ENCODE results near the gene EBLN1. TPM values are rescaled to one million over a fixed set of nuclear protein-coding genes. Genes with fewer than 3 reads are reported as not detected.
A peak's percentile ranks its signal among the peaks of the same experiment; 100 is the strongest.

Gene EBLN1
- total and polyA plus RNA-seq, 2 donors from 2014 or later: not detected

DNA sequence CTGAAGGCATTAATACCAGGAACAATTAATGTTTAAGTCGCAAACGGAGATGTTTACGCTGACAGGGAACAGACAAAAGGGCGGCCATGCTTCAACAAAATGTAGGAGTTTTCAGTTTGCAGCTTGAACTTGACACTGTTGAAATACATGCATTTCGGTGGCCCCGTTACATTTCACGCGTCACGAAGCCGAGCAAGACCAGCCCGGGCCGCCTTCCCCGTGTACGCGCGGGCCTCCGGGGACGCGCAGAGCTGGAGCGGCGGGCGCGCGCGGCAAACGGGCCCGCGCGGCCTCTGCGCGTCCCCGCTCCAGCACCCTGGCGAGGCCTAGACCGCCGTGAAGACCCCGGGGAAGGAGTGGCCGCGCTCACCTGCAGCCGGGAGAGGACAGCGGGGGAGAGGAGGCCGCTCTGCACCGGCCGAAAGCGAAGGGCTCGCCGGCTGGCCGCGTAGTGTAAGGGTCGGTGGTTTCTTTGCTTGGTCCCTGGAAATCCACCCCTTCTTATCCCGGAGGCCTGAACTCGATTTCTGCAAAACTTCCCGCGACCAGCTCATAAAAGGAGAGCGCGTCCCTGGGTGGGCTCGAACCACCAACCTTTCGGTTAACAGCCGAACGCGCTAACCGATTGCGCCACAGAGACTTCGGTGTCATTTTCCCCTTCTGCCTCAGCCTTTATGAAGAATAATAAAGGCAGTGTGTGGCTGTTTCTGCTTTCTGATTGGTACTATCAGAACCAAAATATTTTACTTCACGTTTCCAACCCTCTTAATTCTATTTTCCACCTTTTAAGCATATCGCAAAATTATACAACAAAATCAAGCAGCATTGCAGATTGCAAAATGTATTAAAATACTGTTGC is 11.4 kb upstream of the EBLN1 start:
- Histone ChIP-seq H3K9ac (ENCODE audit: low read length in 3 of 3) (peak overlapping the region; percentile 67 to 93 (median 83)), H3K4me3 (ENCODE audit: low read length in 3 of 3) (peak overlapping the region; percentile 75 to 93 (median 89)), H3K9me3 (ENCODE audit: control insufficient read depth in 2 of 3, insufficient read depth in 1 of 3, low read length in 3 of 3) (no peaks in the 10 kb centered on the region), H3K27me3 (ENCODE audit: control insufficient read depth, insufficient read depth, low read length) (no peaks in the 10 kb centered on the region), H3K36me3 (ENCODE audit: control insufficient read depth in 2 of 3, insufficient read depth in 3 of 3, low read length in 3 of 3) (no peaks in the 10 kb centered on the region), H3K27ac (ENCODE audit: low read depth in 2 of 2, low read length in 2 of 2) (peak overlapping the region; percentile 80 to 85), H3K4me1 (ENCODE audit: control insufficient read depth in 2 of 3, insufficient read depth in 2 of 3, low read depth in 1 of 3, low read length in 3 of 3) (no peaks in the 10 kb centered on the region)
- peak; percentile 95 to 97 (median 96) for DNase-seq
- FAIRE-seq: peak; percentile 35
- TF ChIP-seq, protein P1, sequence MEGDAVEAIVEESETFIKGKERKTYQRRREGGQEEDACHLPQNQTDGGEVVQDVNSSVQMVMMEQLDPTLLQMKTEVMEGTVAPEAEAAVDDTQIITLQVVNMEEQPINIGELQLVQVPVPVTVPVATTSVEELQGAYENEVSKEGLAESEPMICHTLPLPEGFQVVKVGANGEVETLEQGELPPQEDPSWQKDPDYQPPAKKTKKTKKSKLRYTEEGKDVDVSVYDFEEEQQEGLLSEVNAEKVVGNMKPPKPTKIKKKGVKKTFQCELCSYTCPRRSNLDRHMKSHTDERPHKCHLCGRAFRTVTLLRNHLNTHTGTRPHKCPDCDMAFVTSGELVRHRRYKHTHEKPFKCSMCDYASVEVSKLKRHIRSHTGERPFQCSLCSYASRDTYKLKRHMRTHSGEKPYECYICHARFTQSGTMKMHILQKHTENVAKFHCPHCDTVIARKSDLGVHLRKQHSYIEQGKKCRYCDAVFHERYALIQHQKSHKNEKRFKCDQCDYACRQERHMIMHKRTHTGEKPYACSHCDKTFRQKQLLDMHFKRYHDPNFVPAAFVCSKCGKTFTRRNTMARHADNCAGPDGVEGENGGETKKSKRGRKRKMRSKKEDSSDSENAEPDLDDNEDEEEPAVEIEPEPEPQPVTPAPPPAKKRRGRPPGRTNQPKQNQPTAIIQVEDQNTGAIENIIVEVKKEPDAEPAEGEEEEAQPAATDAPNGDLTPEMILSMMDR (IDR thresholded peaks at IDR 0.05; ENCODE audit: borderline replicate concordance, extremely low read depth, insufficient read depth): no peak
- intact Hi-C loops (cut with DNase I): no loop called here

DNA sequence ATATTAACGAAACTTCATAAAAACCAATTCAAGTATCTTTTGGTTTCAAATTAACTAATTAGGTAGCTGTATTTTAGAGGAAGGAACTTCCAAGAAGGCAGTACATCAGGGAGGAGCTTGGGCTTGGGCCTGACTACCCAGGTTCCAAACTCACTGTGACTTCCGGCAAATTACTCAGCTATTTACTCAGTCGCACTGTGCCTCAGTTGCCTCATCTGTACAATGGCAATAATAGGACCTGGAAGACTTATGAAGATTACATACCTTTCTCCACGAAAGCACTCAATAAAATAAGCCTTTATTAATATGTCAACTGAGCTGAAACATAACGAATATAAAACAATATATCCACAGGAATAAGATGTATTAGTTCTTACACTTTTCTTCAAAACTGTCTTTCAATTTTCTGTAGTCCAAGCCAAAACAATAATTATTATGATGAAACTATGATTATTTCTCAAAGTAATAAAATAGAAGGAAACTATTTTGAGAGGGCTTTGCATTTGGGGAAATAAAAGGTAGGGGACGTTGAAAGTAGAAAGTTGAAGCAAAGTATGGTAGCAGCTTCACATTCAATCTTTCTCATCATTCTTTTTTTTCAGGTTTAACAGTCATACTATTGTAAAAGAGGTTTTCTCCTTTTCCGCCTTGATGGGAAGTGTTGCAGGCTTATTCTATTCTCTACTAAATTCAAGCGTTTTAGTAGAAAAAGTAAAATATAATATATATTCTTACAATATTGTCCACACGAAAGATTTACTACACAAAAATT is 10.5 kb upstream of the EBLN1 start:
- FAIRE-seq (no peak), DNase-seq (peak in 1 of 5 donors; percentile 13)
- TF ChIP-seq, protein P1 (IDR thresholded peaks at IDR 0.05; ENCODE audit: borderline replicate concordance, extremely low read depth, insufficient read depth): no peak
- Histone ChIP-seq H3K9ac (ENCODE audit: low read length in 3 of 3) (peak overlapping the region; percentile 41 to 91 (median 83)), H3K36me3 (ENCODE audit: control insufficient read depth in 2 of 3, insufficient read depth in 3 of 3, low read length in 3 of 3) (no peaks in the 10 kb centered on the region), H3K9me3 (ENCODE audit: control insufficient read depth in 2 of 3, insufficient read depth in 1 of 3, low read length in 3 of 3) (no peaks in the 10 kb centered on the region), H3K27ac (ENCODE audit: low read depth in 2 of 2, low read length in 2 of 2) (peak overlapping the region; percentile 80 to 85), H3K27me3 (ENCODE audit: control insufficient read depth, insufficient read depth, low read length) (no peaks in the 10 kb centered on the region), H3K4me3 (ENCODE audit: low read length in 3 of 3) (peak overlapping the region; percentile 75 to 93 (median 89)), H3K4me1 (ENCODE audit: control insufficient read depth in 2 of 3, insufficient read depth in 2 of 3, low read depth in 1 of 3, low read length in 3 of 3) (no peaks in the 10 kb centered on the region)
- intact Hi-C loops (cut with DNase I): no loop called here

DNA sequence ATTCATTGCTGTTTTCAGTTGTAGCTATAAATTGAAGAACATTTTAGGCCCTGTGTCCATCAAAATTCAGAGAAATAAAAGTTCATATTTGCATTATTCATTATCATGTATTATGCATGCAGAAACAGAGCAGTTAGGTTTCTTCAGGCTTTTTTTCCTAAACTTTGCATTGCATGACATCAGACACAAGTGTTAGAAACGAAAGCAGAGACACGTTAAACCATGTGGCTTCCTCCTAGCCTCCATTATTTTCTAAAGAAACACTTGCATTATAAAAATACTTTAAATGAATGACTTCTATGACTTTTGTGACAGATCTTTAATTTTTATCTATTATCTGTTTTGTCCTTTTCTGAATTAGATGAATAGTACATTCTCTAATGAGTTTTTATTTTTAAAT is 8.8 kb upstream of the EBLN1 start:
- TF ChIP-seq, protein P1 (IDR thresholded peaks at IDR 0.05; ENCODE audit: borderline replicate concordance, extremely low read depth, insufficient read depth): no peak
- FAIRE-seq (no peak), DNase-seq (no peak)
- H3K4me3 ChIP-seq (ENCODE audit: low read length in 3 of 3): no peak overlapping the region
- H3K27me3 ChIP-seq (ENCODE audit: control insufficient read depth, insufficient read depth, low read length): no peaks in the 10 kb centered on the region
- H3K27ac ChIP-seq (ENCODE audit: low read depth in 2 of 2, low read length in 2 of 2): no peak overlapping the region
- peaks cover 0 to 5% (median 0%) of the 10 kb centered on the region in 3 donors for H3K9me3 ChIP-seq (ENCODE audit: control insufficient read depth in 2 of 3, insufficient read depth in 1 of 3, low read length in 3 of 3)
- H3K9ac ChIP-seq (ENCODE audit: low read length in 3 of 3): no peak overlapping the region
- no peaks in the 10 kb centered on the region for H3K36me3 ChIP-seq (ENCODE audit: control insufficient read depth in 2 of 3, insufficient read depth in 3 of 3, low read length in 3 of 3)
- no peaks in the 10 kb centered on the region for H3K4me1 ChIP-seq (ENCODE audit: control insufficient read depth in 2 of 3, insufficient read depth in 2 of 3, low read depth in 1 of 3, low read length in 3 of 3)
- intact Hi-C loops (cut with DNase I): no loop called here
